ENCODE data around the gene PLTP.

PLTP gene

DNA sequence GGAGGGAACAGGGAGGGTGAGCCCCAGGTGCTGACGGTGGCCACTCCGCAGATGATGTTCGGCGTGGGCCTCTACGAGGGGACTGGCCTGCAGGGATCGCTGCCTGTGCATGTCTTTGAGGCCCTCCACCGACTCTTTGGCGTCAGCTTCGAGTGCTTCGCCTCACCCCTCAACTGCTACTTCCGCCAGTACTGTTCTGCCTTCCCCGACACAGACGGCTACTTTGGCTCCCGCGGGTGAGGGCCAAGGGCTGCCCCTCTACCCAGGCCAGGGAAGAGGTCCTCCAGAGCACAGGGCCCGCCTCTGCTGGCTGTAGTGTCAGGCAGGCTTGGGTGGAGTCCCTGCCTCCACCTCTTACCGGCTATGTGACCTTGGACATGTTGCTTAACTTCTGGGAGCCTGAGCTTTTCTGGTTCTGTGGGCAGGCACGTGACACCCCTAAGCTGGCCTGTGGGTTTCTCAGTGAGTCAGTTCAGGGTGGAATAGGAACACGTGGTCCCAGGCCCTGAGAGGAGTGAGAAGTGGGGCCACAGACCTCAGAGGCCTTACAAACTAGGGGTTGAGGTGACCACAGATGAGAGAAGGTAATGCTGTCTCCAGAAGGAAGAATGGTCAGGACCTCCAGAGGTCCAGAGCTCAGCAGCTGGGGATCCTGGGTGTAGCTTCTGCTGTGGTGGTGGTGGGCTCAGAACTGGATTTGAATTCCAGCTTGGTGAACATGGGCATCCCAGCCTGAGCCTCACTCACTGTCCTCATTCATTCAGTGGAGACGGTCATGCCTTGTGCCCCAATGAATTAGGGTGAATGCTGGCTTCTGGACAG, 34.4 kb upstream of the PLTP start:
- no peak for TF ChIP-seq FOXP2 (optimal IDR thresholded peaks at IDR 0.05; ENCODE audit: borderline replicate concordance, extremely low read depth, extremely low read length, insufficient read depth)
- no peak for TF ChIP-seq POLR2AphosphoS5 (IDR thresholded peaks at IDR 0.05; ENCODE audit: low read depth, low read length)
- TF ChIP-seq TAF1 (IDR thresholded peaks at IDR 0.05; ENCODE audit: borderline replicate concordance, insufficient read depth, low read length): no peak
- TF ChIP-seq, protein P1, sequence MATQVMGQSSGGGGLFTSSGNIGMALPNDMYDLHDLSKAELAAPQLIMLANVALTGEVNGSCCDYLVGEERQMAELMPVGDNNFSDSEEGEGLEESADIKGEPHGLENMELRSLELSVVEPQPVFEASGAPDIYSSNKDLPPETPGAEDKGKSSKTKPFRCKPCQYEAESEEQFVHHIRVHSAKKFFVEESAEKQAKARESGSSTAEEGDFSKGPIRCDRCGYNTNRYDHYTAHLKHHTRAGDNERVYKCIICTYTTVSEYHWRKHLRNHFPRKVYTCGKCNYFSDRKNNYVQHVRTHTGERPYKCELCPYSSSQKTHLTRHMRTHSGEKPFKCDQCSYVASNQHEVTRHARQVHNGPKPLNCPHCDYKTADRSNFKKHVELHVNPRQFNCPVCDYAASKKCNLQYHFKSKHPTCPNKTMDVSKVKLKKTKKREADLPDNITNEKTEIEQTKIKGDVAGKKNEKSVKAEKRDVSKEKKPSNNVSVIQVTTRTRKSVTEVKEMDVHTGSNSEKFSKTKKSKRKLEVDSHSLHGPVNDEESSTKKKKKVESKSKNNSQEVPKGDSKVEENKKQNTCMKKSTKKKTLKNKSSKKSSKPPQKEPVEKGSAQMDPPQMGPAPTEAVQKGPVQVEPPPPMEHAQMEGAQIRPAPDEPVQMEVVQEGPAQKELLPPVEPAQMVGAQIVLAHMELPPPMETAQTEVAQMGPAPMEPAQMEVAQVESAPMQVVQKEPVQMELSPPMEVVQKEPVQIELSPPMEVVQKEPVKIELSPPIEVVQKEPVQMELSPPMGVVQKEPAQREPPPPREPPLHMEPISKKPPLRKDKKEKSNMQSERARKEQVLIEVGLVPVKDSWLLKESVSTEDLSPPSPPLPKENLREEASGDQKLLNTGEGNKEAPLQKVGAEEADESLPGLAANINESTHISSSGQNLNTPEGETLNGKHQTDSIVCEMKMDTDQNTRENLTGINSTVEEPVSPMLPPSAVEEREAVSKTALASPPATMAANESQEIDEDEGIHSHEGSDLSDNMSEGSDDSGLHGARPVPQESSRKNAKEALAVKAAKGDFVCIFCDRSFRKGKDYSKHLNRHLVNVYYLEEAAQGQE (IDR thresholded peaks at IDR 0.05; ENCODE audit: insufficient read depth in 1 of 2, low read depth in 2 of 2, low read length in 2 of 2): no peak
- TF ChIP-seq SIN3A (IDR thresholded peaks at IDR 0.05; ENCODE audit: borderline replicate concordance, insufficient read depth, low read length): no peak

DNA sequence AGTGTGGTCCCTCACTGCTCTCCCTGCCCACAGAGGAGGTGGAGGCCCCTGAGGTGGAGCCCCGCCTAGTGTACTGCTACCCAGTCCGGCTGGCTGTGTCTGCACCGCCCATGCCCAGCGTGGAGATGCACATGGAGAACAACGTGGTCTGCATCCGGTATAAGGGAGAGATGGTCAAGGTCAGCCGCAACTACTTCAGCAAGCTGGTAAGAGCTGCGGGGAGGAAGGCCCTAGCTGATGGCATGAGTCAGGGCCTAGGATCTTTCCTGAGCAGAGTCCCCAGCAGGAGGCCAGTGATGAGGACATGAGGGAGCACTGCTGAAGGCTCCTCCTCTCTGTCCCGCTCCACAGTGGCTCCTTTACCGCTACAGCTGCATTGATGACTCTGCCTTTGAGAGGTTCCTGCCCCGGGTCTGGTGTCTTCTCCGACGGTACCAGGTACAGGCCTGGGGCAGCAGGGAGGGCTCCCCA, 33.8 kb upstream of the PLTP start:
- no peak for TF ChIP-seq POLR2AphosphoS5 (IDR thresholded peaks at IDR 0.05; ENCODE audit: low read depth, low read length)
- no peak for TF ChIP-seq TAF1 (IDR thresholded peaks at IDR 0.05; ENCODE audit: borderline replicate concordance, insufficient read depth, low read length)
- TF ChIP-seq, protein P1 (IDR thresholded peaks at IDR 0.05; ENCODE audit: insufficient read depth in 1 of 2, low read depth in 2 of 2, low read length in 2 of 2): no peak
- no peak for TF ChIP-seq SIN3A (IDR thresholded peaks at IDR 0.05; ENCODE audit: borderline replicate concordance, insufficient read depth, low read length)
- no peak for TF ChIP-seq FOXP2 (optimal IDR thresholded peaks at IDR 0.05; ENCODE audit: borderline replicate concordance, extremely low read depth, extremely low read length, insufficient read depth)

- TF ChIP-seq, protein P1 (IDR thresholded peaks at IDR 0.05; ENCODE audit: insufficient read depth in 1 of 2, low read depth in 2 of 2, low read length in 2 of 2): no peak
- no peak for TF ChIP-seq FOXP2 (optimal IDR thresholded peaks at IDR 0.05; ENCODE audit: borderline replicate concordance, extremely low read depth, extremely low read length, insufficient read depth)
- TF ChIP-seq TAF1 (IDR thresholded peaks at IDR 0.05; ENCODE audit: borderline replicate concordance, insufficient read depth, low read length): no peak
- TF ChIP-seq SIN3A (IDR thresholded peaks at IDR 0.05; ENCODE audit: borderline replicate concordance, insufficient read depth, low read length): no peak
- TF ChIP-seq POLR2AphosphoS5 (IDR thresholded peaks at IDR 0.05; ENCODE audit: low read depth, low read length): no peak
Measured at GRCh38 chr20:45944965-45945677, 33.2 kb upstream of the PLTP start.

- TF ChIP-seq SIN3A (IDR thresholded peaks at IDR 0.05; ENCODE audit: borderline replicate concordance, insufficient read depth, low read length) (no peak), TAF1 (IDR thresholded peaks at IDR 0.05; ENCODE audit: borderline replicate concordance, insufficient read depth, low read length) (no peak), POLR2AphosphoS5 (IDR thresholded peaks at IDR 0.05; ENCODE audit: low read depth, low read length) (no peak), FOXP2 (optimal IDR thresholded peaks at IDR 0.05; ENCODE audit: borderline replicate concordance, extremely low read depth, extremely low read length, insufficient read depth) (no peak)
- TF ChIP-seq, protein P1 (IDR thresholded peaks at IDR 0.05; ENCODE audit: insufficient read depth in 1 of 2, low read depth in 2 of 2, low read length in 2 of 2): no peak
Measured at GRCh38 chr20:45944151-45944964, 32.4 kb upstream of the PLTP start.
